SIG-M5 (cell line): ENCODE data around the gene ONECUT2.
"Not testable (repeated sequence)": the region's sequence is repeated elsewhere in the genome, so short reads cannot be mapped to it uniquely, and the experiment has no call there.

Experiments used
- DNase-seq: peaks from one replicate; lab custom pipeline; 2025; lab: John Stamatoyannopoulos, UW

The ONECUT2 gene

DNA sequence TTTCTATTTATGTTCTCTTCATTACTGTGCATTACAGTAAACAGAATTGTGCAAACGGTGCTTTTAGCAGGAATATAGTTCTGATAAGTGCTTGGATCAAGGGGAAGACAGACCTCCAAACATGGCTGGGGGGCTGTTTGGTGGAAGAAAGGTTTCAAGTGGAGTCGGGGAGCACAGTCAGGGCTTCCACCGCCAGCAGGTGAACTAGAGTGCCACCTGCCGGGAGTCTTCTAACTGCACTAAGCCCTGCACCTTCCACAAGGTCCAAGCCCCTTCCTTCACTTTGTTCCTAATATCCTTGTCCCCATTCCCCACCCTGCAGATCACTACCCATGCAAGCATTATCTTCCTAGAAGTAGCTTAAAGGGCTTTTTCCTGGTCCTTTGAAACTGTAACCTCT, 11.1 kb downstream of the ONECUT2 start:
- DNase-seq: no peak

- peak; percentile 40 for DNase-seq
These were observed 12.0 kb downstream of the ONECUT2 start for GRCh38 chr18:57447154-57447621.

GRCh38 chr18:57455576-57456129, 20.5 kb downstream of the ONECUT2 start:
- DNase-seq: no peak

- DNase-seq: no peak
These were observed 26.6 kb downstream of the ONECUT2 start for GRCh38 chr18:57461652-57462269.

DNA sequence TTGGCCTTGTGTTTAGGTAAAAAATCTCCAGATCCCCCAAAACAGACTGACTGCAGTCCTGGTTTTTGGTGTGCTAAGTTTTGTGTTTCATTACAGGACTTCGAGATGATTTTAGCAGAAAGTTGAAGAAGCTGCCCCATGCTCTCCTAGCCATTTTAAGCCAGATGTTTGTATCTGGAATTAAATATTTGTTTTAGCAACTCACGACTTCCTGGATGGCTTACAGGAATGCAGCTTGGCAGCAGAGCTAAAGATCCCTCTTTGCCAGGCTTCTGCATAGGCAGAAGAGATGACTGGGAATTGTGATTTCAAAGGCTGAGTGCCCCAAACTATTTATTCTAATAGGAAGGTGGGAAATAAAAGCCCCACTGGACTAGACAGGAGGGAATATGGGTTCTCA, 31.1 kb downstream of the ONECUT2 start:
- DNase-seq: no peak

DNA sequence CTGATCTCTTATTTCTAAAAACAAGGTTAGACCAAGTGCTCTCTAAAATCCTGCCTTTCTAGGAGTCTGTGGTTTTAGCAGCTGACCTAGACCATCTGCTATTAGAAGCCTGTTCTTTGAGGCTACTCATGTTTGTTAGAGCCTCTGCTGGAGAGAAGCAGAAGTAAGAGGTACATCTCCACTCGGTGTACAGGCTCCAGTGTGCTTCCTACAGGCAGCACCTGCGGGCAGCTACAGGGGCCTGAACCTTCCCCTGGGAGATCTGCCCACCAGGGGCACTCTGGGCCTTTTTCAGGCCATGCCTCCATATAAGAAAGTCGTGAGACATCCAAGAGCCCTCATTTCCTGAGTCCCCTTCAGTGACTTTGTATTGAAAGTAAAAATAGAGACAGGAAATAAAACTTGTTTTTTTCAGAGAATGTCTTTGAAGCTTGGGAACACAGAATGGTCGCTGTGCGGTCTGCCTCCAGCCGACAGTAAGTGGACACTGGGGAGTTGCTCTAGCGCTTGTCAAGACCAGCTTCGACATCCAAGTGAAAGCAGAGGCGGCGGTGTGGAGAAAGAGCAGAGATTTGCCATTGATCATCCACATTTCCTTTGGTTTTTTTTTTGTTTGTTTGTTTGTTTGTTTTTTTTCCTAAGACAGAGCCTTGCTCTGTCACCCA, 31.7 kb downstream of the ONECUT2 start:
- no peak for DNase-seq

DNA sequence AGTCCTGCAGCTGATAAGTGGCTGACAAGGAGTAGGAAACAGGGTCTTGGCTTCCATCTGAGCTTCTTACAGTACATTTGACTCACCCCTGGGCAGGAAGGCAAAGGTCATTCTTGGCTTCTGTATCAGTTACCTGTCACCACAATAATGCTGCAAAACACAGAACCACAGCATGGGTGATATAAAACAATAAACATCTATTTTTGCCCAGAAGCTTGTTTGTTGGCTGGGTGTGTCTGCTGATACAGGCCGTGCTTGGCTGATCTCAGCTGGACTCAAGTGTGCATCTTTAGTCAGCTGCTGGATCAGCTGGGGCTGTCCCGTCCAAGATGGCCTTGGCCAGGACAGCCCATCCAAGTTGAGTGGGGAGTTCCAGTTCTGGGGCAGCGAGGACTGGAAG, 34.7 kb downstream of the ONECUT2 start:
- DNase-seq: no peak

GRCh38 chr18:57475408-57475807, 40.2 kb downstream of the ONECUT2 start:
- no peak for DNase-seq

- no peak for DNase-seq
These were observed 40.7 kb downstream of the ONECUT2 start for GRCh38 chr18:57475903-57476302.

DNA sequence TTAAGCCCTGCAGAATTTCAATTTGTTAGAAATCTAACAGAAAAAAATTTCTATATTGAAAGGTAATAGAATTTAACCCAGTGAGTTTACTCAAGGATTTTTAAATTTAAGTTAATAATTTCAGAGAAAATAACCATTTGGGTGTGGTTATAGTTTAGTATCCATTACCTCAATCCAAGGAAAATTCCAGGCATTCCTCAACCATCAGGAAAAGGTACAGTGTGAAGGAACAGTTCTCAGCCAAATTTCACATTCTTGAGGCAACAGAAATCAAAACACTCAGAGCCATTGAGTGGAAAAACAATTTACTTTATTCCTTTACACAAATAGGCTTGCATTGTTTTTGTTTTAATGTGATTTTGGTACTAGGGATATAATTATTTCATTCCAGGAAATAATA, 45.6 kb downstream of the ONECUT2 start:
- no peak for DNase-seq

- DNase-seq: no peak
These were observed 62.5 kb downstream of the ONECUT2 start for GRCh38 chr18:57497372-57498294.

GRCh38 chr18:57498682-57499256, 63.6 kb downstream of the ONECUT2 start:
- no peak for DNase-seq

- DNase-seq: no peak
These were observed 67.5 kb downstream of the ONECUT2 start for GRCh38 chr18:57502624-57503023.

DNA sequence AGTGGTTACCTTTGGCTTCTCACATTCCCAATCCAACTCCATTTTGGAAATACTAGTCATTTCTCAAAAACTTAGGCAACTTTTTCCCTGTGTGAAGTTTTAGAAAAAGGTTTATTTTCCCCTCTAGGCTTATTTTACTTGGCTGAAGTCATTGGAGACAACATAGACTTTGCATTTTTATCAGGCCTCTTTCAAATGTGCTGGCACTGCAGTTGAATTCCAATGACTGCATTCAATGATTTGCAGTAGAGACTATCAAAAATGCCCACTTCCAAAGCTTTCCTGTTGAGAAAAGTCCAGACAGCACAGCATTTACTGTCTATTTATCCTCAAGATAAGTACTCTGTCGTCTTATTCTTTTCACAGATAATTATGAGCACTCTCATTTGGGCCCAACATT, 70.1 kb downstream of the ONECUT2 start:
- DNase-seq: no peak

DNA sequence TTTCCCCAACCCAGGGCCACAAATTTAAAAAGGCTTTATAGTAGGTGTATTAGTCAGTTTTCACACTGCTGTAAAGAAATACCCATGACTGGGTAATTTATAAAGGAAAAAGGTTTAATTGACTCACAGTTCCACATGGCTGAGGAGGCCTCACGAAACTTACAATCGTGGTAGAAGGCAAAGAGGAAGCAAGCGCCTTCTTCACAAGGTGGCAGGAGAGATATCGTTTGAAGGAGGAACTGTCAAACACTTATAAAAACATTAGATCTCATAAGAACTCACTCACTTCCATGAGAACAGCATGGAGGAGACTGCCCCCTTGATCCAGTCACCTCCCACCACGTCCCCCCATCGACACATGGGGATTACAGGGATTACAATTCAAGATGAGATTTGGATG, 80.9 kb downstream of the ONECUT2 start:
- no peak for DNase-seq

GRCh38 chr18:57518533-57518932, 83.4 kb downstream of the ONECUT2 start:
- no peak for DNase-seq

GRCh38 chr18:57519668-57520424, 84.7 kb downstream of the ONECUT2 start:
- DNase-seq: no peak

GRCh38 chr18:57522348-57522747, 87.2 kb downstream of the ONECUT2 start:
- not testable (repeated sequence) for DNase-seq

DNA sequence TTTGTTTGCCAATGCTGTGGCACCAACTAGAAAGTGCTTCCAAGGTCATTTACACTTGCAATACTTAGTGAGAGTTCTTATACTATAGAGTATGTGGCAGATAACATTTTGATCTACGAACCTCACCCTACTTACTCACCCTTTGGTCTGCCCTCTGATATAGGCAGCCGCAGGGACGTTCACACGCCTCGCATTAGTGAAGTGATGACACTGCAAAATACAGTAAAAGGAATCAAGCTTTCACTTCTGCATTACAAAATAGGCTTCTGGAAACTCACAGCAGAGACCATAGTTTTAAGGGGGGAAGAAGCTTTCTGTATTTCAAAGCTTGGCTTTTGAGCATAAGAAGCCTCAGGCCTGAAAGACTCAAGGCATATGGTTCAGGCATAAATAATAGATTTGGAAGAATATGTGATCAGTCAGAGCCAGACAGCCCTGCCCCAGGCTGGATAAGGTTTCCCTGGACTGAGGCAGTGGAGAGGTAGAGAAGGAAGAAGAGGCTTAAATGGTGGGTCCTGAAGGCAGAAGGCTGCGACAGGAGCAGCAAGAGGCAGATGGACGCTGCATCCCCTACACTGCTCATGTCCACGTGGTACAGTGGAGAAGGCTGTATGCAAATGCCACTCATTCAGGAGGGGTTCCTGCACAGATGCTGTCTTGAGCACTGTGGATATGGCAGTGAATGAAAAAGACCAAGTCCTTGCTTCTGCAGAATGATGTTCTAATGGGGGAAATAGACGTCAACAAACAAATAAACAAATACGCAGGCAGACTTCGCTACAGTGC, 88.2 kb downstream of the ONECUT2 start:
- DNase-seq: peak; percentile 21

- no peak for DNase-seq
These were observed 92.5 kb downstream of the ONECUT2 start for GRCh38 chr18:57527556-57528229.
